ENCODE data around the gene SCAF8. TPM values are rescaled to one million over a fixed set of nuclear protein-coding genes. Genes with fewer than 3 reads are reported as not detected.

Gene SCAF8
- total RNA-seq, 1 experiment from 2014 or later: 28.6 TPM

DNA sequence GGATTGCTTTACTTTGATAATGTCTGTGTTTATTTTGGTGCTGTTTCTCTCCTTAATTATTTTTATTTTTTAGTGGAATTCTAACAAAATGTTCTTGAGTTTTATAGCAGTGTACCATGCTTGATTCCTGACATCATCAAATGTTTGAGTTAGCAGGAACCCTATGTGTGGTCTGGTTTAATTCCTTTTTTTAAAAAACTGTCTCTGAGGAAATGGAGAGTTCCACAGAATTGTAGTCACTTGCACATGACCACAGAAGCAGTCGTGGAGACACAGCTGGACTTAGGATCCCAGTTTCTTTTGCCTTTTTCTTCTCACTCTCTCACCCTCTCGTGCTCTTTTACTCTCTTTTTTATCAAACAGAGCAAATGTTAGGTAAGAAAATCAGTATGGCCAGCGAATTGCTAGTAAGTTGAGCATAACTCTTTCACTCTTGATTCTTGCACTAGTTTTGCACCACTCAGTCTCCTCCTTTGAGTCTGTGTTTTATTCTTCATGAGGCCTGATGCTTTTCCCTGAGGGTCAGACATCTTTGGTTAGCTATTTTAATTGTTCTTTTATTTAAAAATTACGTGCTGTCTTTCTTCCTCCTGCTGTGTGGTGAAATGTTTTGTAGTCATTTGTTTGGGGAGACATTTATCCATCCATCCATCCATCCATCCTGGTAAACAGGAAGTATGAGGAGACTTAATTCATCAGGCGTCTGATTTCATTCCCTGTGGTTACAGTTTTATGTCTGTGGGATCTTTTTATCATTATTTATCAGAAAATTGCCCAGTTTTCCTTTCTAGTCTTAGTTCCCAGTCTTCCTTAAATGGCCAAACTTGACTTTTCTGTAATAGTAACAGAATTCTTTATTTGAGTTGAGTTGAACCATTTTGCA, 83.0 kb downstream of the SCAF8 start:
- Mint-ChIP-seq H3K27me3 (ENCODE audit: unreplicated experiment) (no peaks in the 10 kb centered on the region), H3K4me3 (ENCODE audit: low read depth, unreplicated experiment) (no peak overlapping the region), H3K27ac (ENCODE audit: unreplicated experiment) (no peak overlapping the region)

DNA sequence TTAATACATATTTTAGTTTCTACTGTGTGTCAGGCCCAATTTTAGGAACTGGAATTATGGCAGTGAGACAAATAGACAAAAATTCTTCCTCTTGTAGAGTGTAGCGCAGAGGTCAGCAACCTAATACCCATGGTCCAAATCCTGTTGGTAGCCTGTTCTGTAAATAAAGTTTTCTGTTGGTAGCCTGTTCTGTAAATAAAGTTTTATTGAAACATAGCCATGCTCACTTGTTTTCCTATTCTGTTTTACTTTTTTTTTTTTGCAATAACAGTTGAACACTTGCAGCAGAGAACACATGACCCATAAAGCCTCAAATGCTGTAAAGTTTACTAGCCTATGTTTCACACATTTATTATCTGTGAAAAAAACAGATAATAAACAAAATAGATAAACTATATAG, 87.9 kb downstream of the SCAF8 start:
- no TSS peak for BruUV-seq (replicated peaks)
- H3K4me1 Mint-ChIP-seq (ENCODE audit: low read depth, unreplicated experiment): peaks cover 11% of the 10 kb centered on the region
- no peak overlapping the region for H3K27ac Mint-ChIP-seq (ENCODE audit: unreplicated experiment)
- no peaks in the 10 kb centered on the region for H3K9me3 Mint-ChIP-seq (ENCODE audit: low read depth, unreplicated experiment)
- H3K4me3 Mint-ChIP-seq (ENCODE audit: low read depth, unreplicated experiment): no peak overlapping the region
- no peak for DNase-seq
- TF ChIP-seq, protein P1, sequence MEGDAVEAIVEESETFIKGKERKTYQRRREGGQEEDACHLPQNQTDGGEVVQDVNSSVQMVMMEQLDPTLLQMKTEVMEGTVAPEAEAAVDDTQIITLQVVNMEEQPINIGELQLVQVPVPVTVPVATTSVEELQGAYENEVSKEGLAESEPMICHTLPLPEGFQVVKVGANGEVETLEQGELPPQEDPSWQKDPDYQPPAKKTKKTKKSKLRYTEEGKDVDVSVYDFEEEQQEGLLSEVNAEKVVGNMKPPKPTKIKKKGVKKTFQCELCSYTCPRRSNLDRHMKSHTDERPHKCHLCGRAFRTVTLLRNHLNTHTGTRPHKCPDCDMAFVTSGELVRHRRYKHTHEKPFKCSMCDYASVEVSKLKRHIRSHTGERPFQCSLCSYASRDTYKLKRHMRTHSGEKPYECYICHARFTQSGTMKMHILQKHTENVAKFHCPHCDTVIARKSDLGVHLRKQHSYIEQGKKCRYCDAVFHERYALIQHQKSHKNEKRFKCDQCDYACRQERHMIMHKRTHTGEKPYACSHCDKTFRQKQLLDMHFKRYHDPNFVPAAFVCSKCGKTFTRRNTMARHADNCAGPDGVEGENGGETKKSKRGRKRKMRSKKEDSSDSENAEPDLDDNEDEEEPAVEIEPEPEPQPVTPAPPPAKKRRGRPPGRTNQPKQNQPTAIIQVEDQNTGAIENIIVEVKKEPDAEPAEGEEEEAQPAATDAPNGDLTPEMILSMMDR (IDR thresholded peaks at IDR 0.05; ENCODE audit: unreplicated experiment): no peak
- CTCF ChIA-PET: no interaction called here
- no peaks in the 10 kb centered on the region for H3K27me3 Mint-ChIP-seq (ENCODE audit: unreplicated experiment)
- intact Hi-C loops (cut with micrococcal nuclease; ENCODE audit: unreplicated experiment): loop anchor here (5.0 kb wide), 1 partner anchor 144 kb away; no protein-coding TSS in a partner anchor
- H3K36me3 Mint-ChIP-seq (ENCODE audit: insufficient read depth, unreplicated experiment): peaks cover 49% of the 10 kb centered on the region

More for the DNA sequence above, 83.0 kb downstream of the SCAF8 start:
- TF ChIP-seq, protein P1 (IDR thresholded peaks at IDR 0.05; ENCODE audit: unreplicated experiment): no peak
- peaks cover 52% of the 10 kb centered on the region for H3K36me3 Mint-ChIP-seq (ENCODE audit: insufficient read depth, unreplicated experiment)
- intact Hi-C loops (cut with micrococcal nuclease; ENCODE audit: unreplicated experiment): no loop called here
- BruUV-seq (replicated peaks): no TSS peak
- CTCF ChIA-PET: no interaction called here
- no peak for DNase-seq
- H3K4me1 Mint-ChIP-seq (ENCODE audit: low read depth, unreplicated experiment): no peaks in the 10 kb centered on the region
- no peaks in the 10 kb centered on the region for H3K9me3 Mint-ChIP-seq (ENCODE audit: low read depth, unreplicated experiment)

DNA sequence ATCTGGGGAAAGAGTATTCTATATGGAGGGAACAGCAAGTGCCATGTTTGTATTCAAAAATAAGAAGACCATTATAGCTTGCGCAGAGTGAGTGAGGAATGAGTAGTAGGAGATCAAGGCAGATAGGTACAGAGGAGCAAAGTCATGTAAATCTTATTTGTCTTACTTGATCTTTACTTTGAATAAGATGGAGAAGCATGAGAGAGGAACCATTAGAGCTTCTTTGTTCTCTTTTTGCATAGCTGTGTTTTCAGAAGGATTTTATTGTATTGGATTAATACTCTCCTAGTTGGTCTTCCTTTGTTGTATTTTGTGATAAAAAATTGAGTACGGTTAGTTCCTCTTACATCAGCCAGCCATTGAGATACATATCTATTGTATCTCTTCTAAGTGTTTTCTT, 88.4 kb downstream of the SCAF8 start:
- peaks cover 11% of the 10 kb centered on the region for H3K4me1 Mint-ChIP-seq (ENCODE audit: low read depth, unreplicated experiment)
- H3K27me3 Mint-ChIP-seq (ENCODE audit: unreplicated experiment): no peaks in the 10 kb centered on the region
- no peak overlapping the region for H3K27ac Mint-ChIP-seq (ENCODE audit: unreplicated experiment)
- TF ChIP-seq, protein P1 (IDR thresholded peaks at IDR 0.05; ENCODE audit: unreplicated experiment): no peak
- DNase-seq: no peak
- no peaks in the 10 kb centered on the region for H3K9me3 Mint-ChIP-seq (ENCODE audit: low read depth, unreplicated experiment)
- peaks cover 45% of the 10 kb centered on the region for H3K36me3 Mint-ChIP-seq (ENCODE audit: insufficient read depth, unreplicated experiment)
- intact Hi-C loops (cut with micrococcal nuclease; ENCODE audit: unreplicated experiment): loop anchor here (5.0 kb wide), 1 partner anchor 144 kb away; no protein-coding TSS in a partner anchor
- no TSS peak for BruUV-seq (replicated peaks)
- no peak overlapping the region for H3K4me3 Mint-ChIP-seq (ENCODE audit: low read depth, unreplicated experiment)
- CTCF ChIA-PET: no interaction called here

DNA sequence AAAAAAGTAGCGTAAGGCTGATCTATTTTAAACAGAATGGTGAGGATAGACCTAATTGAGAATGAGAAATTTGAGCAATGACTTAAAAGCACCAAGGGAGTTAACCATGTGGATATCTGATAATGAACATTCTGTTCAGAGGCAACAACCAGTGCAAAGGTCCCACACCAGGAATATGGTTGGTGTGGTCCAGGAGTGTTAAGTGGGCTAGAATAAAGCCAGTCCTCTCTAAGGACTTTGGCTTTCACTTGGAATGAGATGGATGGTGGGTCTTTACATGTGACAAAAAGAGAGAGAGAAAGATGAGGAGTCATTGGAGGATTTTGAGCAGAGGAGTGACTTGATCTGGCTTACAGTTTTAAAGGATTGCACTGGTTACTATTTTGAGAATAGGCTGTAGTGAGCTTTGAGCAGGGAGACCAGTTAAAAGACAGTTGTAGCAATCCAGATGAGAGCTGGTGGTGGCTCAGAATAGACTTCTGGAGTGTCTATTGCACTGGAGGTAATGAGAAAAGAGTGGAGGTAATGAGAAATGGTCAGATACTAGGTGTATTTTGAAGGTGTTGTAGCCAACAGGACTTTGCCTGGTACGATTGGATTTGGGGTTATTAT, 89.8 kb downstream of the SCAF8 start:
- Mint-ChIP-seq H3K4me1 (ENCODE audit: low read depth, unreplicated experiment) (peaks cover 11% of the 10 kb centered on the region), H3K36me3 (ENCODE audit: insufficient read depth, unreplicated experiment) (peaks cover 36% of the 10 kb centered on the region), H3K27ac (ENCODE audit: unreplicated experiment) (no peak overlapping the region), H3K4me3 (ENCODE audit: low read depth, unreplicated experiment) (no peak overlapping the region), H3K27me3 (ENCODE audit: unreplicated experiment) (no peaks in the 10 kb centered on the region), H3K9me3 (ENCODE audit: low read depth, unreplicated experiment) (no peaks in the 10 kb centered on the region)
- no TSS peak for BruUV-seq (replicated peaks)
- no peak for DNase-seq
- intact Hi-C loops (cut with micrococcal nuclease; ENCODE audit: unreplicated experiment): loop anchor here (5.0 kb wide), 1 partner anchor 146 kb away; no protein-coding TSS in a partner anchor
- TF ChIP-seq, protein P1 (IDR thresholded peaks at IDR 0.05; ENCODE audit: unreplicated experiment): no peak
- CTCF ChIA-PET: no interaction called here

All from Calu3 (cell line).